ENCODE results near the gene AUTS2.

AUTS2 gene

DNA sequence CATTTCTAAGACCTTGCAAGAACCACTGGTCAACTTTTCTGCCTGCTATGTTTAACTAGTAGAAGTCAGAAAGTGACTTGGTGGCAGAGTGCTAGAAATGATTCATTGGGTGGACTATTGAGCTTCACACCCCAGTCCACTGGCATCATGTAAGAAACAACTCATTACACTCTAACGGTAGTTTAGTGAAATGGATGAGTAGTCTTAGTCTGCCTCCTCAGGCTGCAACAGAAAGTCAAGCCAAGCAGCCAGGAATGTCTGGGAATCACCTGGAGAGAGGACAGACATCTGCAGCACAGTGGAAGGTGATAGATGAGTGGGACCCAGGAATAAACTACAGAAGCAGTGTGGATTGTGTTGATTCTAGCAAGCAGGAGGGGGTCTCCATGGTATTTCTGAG, 125.4 kb downstream of the AUTS2 start:
- no peak for DNase-seq (ENCODE audit: low read depth in 2 of 2)

DNA sequence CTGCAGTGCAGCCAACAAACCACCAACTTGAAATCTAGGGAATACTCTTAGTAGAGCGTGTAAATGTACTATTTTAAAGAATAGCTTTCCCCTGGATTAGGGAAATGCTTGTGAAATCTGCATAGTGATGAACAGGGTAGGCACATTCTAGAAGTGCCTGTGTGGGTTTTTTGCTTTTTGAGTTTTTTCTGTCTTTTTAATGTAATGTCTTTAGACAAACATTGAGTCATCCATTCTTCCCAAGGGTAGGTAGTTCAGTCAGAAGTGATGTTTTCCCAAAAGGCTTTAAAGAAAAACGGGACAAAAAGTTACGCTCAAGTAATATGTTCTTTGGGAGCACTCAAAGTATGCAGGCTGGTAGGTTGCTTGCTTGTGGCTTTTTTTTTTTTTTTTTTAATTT, 130.0 kb downstream of the AUTS2 start:
- no peak for DNase-seq (ENCODE audit: low read depth in 2 of 2)

DNA sequence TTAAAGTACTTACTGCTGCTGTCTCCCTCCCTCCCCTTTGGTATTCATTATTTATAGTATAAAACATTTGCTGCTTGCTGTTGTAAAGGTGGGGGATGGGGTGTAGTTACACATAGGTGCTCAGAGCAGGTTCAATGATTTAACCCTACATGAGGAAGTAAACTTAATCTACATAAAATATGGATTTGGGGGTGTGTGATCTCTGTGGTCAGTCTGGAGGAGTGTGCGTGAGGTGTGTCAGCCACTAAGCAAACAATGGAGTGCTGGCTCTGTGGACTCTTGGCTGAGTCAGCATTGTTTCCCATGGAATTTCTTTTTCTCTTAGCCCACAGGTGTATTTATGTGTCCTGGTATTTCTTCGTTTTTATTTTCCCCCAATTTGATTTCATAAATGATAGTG, 133.9 kb downstream of the AUTS2 start:
- no peak for DNase-seq (ENCODE audit: low read depth in 2 of 2)

DNA sequence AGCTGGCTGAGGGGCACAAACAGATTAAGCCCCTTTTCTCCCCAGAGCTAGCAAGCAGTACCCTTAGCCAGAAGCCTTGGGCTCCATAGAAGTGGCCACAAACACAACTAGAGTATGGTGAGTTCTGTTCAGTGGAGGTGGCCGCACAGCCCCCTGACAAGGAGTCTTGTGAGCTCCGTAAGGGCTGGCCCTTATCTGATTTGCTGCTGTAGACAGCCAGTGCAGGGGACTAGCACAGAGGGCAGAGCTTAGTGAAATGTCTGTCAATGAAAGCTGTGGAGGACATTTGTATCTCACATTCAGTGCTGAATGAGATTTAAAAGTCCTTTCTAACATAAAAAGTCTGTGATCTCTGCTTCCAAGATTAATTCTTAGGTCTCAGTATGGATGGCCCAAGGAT, 137.3 kb downstream of the AUTS2 start:
- no peak for DNase-seq (ENCODE audit: low read depth in 2 of 2)

DNA sequence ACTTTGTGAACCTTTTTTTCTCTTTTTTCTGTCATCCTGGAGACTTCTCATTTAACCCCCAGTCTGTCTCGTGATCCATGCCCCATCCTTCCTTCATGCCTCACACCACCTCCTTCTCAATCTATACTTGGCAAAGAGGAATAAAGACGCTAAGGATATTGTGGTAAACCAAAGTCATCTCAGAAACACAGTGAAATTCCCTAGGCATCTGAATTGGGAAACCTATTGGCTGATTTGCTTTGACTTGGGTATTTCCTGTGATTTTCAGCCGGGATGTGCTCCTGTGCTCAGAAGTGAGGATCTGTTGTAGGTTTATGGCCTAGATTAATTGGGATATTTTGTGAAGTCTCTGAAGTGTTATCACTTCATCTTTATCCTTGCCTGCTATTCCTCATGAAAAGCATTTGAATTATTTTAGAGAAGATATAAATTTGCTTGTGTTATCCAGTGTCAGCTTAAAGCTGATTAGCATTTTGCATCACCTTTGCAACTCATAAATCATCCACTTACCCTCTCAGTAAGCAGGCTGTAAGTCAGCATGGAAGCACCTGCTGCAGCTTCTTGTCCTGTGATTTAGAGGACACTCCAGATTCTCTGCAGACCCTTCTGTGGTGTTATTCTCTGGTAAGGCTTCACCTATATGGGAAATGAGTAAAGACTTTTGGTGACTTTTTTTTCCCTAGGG, 138.0 kb downstream of the AUTS2 start:
- no peak for DNase-seq (ENCODE audit: low read depth in 2 of 2)

DNA sequence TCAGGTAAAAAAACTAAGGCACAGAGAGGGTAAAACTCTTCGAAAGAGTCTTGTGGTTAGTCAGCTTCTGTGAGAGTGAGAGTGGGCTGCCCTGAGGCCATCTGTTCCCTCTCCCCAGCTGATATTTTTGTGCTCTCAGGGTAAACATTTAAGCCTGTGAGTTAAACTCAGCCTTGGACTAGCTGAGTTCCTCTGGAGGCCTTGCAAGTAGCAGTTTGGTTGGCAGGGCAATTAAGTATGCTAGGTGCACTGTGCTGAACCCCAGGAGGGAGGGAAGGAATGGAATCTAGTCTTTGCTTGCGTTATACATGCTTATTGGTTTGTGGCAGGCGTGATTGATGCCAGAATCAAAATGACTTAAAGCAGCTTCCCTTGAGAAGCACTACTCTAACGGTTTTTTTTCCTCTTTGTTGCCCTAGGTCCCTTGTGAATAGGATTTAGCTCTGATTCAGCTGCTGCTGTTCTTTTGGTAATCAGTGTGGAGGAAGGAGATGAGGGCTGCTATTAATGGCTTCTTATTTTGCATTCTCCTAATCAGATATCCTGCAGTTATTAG, 140.2 kb downstream of the AUTS2 start:
- DNase-seq (ENCODE audit: low read depth in 2 of 2) = no peak

DNA sequence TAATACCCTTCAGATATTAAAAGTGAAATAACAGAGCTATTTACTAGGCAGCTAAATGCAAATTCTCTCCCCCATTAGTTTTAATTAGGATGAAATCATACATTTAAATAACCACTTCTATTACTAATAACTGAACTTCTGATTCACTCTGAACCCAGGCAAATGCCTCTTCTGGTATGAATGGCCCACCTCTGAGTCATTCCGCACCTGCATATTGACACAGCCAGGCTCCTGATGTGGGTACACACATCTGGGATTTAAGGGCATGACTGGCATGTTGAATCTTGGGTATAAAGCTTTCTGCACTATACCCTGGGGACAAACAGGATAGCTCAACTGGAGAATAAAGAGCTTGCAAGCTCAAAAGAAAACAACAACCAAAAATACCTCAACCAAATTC, 140.9 kb downstream of the AUTS2 start:
- no peak for DNase-seq (ENCODE audit: low read depth in 2 of 2)

DNA sequence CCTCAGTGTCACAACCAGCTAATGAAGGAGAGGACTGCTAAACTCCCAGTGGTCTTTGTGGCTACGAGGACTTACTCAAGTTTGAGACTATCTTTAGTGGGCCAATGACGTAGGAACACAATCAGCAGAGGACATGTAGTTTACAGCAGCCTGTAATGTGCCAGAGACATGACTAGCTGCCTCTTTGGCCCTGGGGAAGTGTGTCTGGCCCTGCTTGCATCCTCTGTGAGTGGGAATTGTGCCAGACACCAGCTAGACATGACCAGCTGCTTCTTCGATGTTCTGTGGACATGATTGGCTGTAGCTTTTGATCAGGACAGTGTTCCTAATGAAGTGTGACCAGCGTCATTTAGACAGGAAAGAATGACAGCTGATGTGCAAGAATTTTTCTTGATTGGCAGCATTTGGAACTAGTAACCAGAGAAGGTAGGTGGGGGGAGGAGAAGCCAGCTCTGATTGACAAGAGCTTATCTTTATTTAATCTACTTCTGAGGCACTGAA, 141.7 kb downstream of the AUTS2 start:
- DNase-seq (ENCODE audit: low read depth in 2 of 2) = no peak

DNA sequence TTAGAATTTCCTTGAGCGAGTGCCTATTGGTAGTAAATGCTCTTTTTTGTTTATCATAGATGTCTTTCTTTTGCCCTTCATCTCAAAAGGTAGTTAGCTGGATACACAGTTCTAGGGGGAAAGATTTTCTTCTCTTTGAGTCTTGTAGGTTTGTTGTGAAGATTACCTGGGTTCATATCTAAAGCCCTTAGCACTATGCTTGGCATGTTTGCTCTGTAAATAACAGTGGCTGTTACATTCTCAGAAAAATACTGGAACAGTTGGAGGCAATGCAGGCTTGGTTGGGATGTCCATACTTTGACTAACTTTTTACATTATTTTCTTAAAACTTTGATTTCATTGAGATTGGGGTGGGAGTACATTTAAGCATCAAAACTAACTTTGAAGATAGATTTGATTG, 144.0 kb downstream of the AUTS2 start:
- DNase-seq (ENCODE audit: low read depth in 2 of 2) = no peak

DNA sequence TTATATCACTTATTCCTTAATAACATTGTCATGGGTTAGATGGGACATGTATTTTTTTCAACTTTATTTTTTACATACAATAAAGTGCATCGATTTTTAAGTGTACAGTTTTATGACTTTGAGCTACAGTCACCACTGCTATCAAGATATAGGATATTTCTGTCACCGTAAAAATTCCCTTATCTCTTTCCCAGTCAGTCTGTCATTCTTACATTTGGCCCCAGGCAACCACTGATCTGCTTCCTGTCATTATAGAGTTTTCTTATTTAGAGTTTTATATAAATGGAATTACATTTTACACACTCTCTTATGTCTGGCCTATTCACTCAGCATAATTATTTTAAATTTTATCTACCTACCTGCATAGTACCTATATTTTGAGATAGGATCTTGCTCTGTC, 145.2 kb downstream of the AUTS2 start:
- no peak for DNase-seq (ENCODE audit: low read depth in 2 of 2)

DNA sequence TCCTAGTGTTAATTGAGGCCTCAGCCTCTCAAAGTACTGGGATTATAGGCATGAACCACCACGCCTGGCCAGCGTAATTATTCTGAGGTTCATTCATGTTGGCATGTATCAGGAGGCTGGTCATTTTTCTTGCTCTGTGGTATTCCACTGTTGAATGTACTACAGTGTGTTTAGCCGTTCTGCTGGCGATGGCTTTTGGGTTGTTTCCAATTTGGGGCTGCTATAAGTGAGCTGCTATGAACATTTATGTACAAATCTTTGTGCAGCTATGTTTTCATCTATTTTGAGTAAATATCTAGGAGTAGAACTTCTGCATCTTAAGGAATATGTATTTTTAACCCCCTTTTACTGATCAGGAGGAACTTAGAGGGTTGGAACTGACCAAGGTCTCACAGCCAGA, 145.8 kb downstream of the AUTS2 start:
- no peak for DNase-seq (ENCODE audit: low read depth in 2 of 2)

DNA sequence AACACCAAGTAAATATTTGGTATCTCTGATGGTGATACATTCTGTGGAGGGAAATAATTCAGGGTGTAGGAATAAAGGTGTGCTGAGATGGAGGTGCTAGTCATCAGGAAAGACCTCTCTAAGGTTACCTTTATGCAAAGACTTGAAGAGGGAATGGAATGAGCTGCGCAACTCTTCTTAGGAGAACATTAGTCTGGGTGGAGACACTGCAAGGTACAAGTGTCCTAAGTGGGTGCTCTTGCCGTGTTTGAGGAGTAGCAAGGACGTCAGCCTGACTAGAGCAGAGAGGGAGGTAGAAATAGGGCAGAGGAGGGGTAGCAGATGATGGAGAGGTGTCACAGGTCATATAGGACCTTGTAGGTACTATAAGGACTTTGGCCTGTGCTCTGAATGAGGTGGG, 148.1 kb downstream of the AUTS2 start:
- DNase-seq (ENCODE audit: low read depth in 2 of 2) = no peak

DNA sequence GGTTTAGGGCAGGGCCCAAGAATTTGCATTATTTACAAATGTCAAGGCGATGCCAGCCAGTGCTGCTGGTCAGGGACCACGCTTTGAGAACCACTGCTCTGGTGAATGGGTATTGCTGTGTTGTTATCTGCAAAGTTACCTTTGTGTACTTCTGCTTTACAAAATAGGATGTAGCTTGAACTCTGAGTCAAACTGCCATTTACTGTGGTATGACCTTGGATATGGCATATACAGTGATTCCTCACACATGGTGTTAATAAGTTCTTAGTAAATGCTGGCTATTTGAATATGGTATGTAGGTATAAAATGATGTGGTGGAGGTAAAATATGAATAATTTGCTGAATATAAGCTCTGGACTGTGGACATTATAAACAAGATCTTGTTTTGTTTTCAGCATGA, 148.9 kb downstream of the AUTS2 start:
- DNase-seq (ENCODE audit: low read depth in 2 of 2) = no peak

DNA sequence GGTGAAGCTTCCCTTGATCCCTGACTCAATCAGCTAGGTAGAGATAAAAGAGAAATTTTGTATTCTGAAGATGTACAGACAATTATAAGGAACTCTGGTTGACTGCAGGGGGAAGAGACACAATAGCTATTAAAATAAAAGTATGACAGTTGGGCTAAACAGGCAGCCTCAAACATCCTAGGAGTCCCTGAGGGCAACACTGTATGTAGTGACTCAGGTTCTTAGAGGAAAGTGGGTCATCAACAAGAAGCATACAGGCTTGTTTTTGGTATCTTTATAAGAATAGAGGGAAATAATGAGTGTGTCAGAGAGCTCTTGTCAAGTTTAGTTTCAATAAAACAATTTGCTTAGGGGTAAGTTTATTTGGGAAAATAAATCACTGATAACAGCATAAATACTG, 150.3 kb downstream of the AUTS2 start:
- DNase-seq (ENCODE audit: low read depth in 2 of 2) = no peak

DNA sequence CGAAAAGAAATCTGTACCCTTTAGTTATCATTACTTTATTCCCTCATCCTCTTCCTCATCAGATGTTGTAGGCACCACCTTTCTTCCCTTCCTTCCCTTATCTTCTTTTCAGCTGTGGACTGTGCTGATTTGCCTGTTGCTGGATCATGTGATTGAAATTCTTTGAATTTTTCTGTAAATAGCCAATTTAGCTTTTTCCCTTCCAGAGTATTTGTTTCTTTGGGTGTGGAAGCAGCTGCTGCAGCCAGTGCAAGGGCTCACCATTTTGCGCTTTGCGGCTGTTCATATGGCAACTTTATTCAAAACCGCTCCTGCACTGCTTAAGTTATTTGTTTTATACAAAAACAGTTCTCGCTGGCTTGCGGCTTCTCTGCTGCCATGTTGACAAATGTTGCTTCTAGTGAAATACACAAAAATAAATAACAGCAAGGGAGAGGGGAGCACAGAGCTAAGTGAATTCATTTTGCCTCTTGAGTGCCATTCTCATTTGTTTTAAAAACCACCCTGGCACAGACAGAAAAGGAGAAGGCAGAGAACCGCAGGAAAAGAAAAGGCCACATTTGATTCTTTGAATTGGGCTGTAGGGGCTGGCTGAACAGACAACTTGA, 151.2 kb downstream of the AUTS2 start:
- DNase-seq (ENCODE audit: low read depth in 2 of 2) = no peak

DNA sequence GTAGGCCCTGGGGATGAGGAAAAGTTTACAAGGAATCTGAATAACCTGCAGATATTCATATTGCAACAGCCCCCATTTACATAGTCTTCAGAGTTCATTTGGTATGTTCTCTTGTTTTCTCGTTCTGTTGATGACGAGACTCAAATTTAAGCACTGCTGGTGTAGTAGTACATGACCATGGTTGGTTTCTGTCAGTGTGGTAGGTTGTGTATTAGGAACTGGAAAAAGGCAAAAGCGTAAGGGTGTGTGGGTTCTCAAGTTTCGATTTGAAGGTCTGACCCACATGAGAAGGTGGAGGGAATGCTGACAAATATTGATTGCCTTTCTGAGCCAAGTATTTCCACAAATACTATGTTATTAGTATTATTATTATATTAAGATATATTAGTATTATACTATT, 151.7 kb downstream of the AUTS2 start:
- DNase-seq (ENCODE audit: low read depth in 2 of 2) = no peak

DNA sequence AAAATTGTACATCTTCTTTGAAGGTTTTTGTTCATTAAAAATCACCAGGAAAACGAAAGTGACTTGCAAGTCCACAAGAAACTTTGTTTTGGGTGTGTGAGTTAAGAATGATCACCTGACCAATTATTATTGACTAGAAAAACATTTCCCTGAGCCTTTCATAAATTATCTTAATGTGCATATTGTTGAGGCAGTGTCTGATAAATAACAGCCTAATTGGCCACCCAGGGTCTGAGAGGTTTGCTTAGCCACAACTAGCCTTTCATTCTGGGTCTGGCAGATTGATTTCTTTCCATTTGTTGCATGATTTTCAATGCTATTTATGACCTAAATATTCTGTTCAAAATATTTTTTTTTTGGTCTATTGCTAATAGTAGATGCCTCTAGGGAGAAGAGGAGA, 152.8 kb downstream of the AUTS2 start:
- no peak for DNase-seq (ENCODE audit: low read depth in 2 of 2)

DNA sequence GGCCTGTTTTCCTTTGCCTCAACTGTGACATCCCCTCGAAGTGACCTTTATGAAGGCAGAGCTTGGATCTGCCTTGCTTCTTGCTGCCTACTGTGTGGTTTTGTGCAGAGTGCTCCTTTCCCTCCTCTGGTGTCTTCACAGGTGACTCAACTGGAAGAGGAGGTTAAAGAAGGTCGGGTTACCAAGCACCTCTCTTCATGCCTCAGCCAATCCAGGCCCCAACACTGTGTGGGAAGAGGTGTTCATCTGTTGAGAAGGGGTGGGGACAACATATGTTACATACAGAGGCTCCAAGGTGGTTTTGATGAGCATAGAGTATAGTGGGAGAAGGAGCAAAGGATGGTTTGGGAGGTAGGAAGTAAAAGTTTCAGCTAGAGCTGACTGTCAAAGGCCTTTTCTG, 155.7 kb downstream of the AUTS2 start:
- no peak for DNase-seq (ENCODE audit: low read depth in 2 of 2)

DNA sequence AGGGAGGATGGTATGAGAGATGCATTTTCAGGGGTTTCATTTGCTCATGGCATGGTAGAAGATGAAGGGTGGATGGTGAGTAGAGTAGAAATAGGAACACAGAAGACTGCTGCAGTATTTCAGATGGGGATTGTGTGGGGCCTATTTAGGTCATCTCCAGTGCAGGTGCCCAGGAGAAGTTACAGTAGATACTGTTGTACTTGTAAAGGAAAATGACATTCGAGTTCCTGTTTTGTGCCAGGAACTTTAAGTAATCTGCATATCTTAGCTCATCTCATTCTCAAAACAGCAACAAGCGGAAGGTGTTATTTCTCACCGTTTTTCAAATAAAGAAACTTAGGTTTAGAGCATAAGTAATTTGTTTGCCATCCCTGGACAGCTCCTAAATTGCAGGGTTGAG, 156.2 kb downstream of the AUTS2 start:
- no peak for DNase-seq (ENCODE audit: low read depth in 2 of 2)

DNA sequence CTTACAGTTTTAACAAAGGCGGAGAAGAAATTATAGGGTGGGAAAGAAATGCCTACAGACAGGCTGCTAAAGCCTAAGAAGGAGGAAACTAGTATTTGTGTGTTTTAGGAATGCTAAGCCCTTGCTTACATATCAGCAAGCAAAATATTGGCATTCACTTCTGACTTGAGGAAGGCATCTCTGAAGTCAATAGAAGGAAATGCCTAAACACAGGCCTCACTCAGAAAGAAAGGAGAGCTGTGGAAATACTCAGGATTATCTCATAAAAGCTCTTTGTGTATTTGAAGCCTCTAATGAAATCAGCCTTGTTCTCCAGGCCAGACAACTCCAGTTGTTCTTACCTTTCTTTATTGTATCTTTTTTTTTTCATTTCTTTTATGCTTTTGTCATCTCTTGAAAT, 158.0 kb downstream of the AUTS2 start:
- DNase-seq (ENCODE audit: low read depth in 2 of 2) = no peak

DNA sequence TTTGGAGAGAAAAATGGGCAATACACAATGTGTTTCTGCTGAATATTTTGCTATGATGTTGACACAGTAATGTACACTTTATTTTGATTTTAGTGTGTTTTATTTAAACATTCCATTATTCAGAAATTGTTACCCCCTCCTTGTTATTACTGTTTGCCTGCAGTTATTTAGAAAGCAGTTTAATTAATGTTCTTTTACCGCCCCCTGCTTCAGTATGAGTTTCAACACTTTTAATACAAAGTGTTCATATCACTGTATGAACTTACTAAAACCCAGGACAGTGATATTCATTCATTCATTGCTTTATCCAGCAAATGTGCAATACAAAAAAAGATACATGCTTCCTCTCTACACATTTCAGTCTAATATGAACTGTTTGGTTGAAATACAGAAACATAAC, 159.3 kb downstream of the AUTS2 start:
- no peak for DNase-seq (ENCODE audit: low read depth in 2 of 2)

DNA sequence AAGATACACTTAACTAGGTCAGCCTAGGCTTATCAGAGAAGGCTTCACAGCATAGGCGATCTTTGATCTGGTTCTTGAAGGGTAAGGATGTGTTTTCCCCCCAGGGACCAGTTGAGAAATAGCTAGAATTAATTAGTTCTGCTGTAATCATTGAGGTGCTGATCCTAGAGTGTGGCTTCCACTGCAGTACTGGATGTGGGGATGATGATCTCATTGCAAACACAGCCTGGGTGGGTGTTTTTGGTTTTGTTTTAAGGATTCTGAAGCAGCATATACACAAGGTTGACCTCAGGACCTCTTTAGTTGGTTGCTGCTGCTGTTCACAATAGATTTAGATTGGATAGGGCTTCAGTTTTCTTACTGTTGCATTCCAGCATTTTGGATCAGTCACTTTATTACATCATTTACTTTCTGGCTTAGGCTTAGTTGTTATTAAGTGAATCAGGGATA, 159.7 kb downstream of the AUTS2 start:
- DNase-seq (ENCODE audit: low read depth in 2 of 2) = no peak

DNA sequence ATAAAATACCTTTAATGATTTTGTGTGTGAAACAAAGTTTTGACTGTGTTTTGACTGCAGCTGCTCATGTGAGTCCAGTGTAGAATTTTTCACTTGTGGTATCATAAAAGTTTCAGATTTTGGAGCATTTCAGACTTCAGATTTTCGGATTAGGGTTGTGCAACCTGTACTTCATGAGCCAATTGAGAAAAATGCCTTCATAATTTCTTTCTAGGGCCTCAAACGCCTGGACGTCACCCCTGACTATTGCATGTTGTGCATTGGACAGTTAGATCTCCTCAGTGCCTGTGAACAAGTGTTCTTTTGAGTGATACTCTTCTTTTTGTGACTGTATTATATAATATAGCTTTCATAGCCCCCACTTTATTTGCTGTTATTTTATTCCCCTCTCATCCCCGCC, 161.1 kb downstream of the AUTS2 start:
- DNase-seq (ENCODE audit: low read depth in 2 of 2) = no peak

Measured in stimulated activated CD8-positive, alpha-beta memory T cell treated with anti-CD3 and anti-CD28 coated beads, Interleukin-2, amount 100 ng/mL, for 1 hour (primary cell).